C4-2B (cell line): ENCODE measurements around the gene SCAI.

Source experiments
- ZFX ChIP-seq: fragments of 450-650 bp; IDR thresholded peaks from 2 replicates; pipeline ENCODE4 v1.6.1; 2017
- TF ChIP-seq, protein P1 (sequence below): fragments of 450-650 bp; conservative IDR thresholded peaks from 2 replicates; pipeline ENCODE4 v1.5.1; 2017; ENCODE audit warnings: mild to moderate bottlenecking

DNA sequence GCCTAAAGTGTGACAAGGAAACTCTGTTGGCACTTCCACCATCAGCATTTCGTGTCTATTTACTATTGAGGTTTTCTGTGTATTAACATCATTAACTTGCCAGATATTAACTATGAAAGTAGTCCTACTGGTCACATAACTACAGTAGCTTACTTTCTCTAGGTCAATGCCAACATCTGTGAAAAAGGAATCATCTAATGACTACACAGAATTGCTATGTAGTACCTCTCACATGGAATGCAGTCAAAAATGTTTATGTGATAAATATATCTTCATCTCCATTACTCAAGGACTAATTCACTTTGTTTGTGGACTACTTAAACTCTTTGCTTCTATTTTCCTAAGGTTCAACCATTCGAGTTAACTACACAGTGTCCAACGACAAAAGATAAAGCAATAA, 2.1 kb downstream of the SCAI start:
- TF ChIP-seq, protein P1, sequence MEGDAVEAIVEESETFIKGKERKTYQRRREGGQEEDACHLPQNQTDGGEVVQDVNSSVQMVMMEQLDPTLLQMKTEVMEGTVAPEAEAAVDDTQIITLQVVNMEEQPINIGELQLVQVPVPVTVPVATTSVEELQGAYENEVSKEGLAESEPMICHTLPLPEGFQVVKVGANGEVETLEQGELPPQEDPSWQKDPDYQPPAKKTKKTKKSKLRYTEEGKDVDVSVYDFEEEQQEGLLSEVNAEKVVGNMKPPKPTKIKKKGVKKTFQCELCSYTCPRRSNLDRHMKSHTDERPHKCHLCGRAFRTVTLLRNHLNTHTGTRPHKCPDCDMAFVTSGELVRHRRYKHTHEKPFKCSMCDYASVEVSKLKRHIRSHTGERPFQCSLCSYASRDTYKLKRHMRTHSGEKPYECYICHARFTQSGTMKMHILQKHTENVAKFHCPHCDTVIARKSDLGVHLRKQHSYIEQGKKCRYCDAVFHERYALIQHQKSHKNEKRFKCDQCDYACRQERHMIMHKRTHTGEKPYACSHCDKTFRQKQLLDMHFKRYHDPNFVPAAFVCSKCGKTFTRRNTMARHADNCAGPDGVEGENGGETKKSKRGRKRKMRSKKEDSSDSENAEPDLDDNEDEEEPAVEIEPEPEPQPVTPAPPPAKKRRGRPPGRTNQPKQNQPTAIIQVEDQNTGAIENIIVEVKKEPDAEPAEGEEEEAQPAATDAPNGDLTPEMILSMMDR, result no peak
- no peak for TF ChIP-seq ZFX
